ENCODE results near the gene TSEN54.

The TSEN54 gene

GRCh38 chr17:75474736-75475135, 41.6 kb upstream of the TSEN54 start:
- H3K27ac ChIP-seq (ENCODE audit: low read depth, low read length): no peak overlapping the region
- H3K36me3 ChIP-seq (ENCODE audit: control insufficient read depth, low read length): peaks cover 8% of the 10 kb centered on the region
- peaks cover 10% of the 10 kb centered on the region for H3K4me1 ChIP-seq (ENCODE audit: control insufficient read depth, low read length)
- no peak for TF ChIP-seq EZH2phosphoT487 (IDR thresholded peaks at IDR 0.05; ENCODE audit: borderline replicate concordance, low read length)
- TF ChIP-seq CTCF (IDR thresholded peaks at IDR 0.05; ENCODE audit: low read depth, low read length, poor library complexity, severe bottlenecking): no peak
- no peaks in the 10 kb centered on the region for H4K20me1 ChIP-seq (ENCODE audit: control insufficient read depth, insufficient read depth, low read depth, low read length)
- no peak overlapping the region for H3K4me3 ChIP-seq (ENCODE audit: low read length)
- H3K9me2 ChIP-seq (replicated peaks; ENCODE audit: control insufficient read depth, low read length): no peaks in the 10 kb centered on the region
- H3K4me2 ChIP-seq (ENCODE audit: low read length): no peak overlapping the region
- H3F3A ChIP-seq (ENCODE audit: control insufficient read depth, insufficient read depth): no peaks in the 10 kb centered on the region
- no peaks in the 10 kb centered on the region for H3K27me3 ChIP-seq (ENCODE audit: control insufficient read depth, low read length)
- H3K79me2 ChIP-seq (ENCODE audit: control insufficient read depth, low read length): no peaks in the 10 kb centered on the region
- H3K9me3 ChIP-seq (ENCODE audit: control insufficient read depth, insufficient read depth, low read length): no peaks in the 10 kb centered on the region

- Histone ChIP-seq H3K79me2 (ENCODE audit: control insufficient read depth, low read length) (no peaks in the 10 kb centered on the region), H3K27me3 (ENCODE audit: control insufficient read depth, low read length) (no peaks in the 10 kb centered on the region), H3K9me2 (replicated peaks; ENCODE audit: control insufficient read depth, low read length) (no peaks in the 10 kb centered on the region), H3K4me1 (ENCODE audit: control insufficient read depth, low read length) (peaks cover 10% of the 10 kb centered on the region), H3F3A (ENCODE audit: control insufficient read depth, insufficient read depth) (no peaks in the 10 kb centered on the region), H3K9me3 (ENCODE audit: control insufficient read depth, insufficient read depth, low read length) (no peaks in the 10 kb centered on the region), H4K20me1 (ENCODE audit: control insufficient read depth, insufficient read depth, low read depth, low read length) (no peaks in the 10 kb centered on the region), H3K27ac (ENCODE audit: low read depth, low read length) (no peak overlapping the region), H3K36me3 (ENCODE audit: control insufficient read depth, low read length) (peaks cover 8% of the 10 kb centered on the region), H3K4me3 (ENCODE audit: low read length) (no peak overlapping the region), H3K4me2 (ENCODE audit: low read length) (no peak overlapping the region)
- no peak for TF ChIP-seq CTCF (IDR thresholded peaks at IDR 0.05; ENCODE audit: low read depth, low read length, poor library complexity, severe bottlenecking)
- TF ChIP-seq EZH2phosphoT487 (IDR thresholded peaks at IDR 0.05; ENCODE audit: borderline replicate concordance, low read length): no peak
Observed at GRCh38 chr17:75475144-75475835, 41.0 kb upstream of the TSEN54 start.

GRCh38 chr17:75475851-75476250, 40.5 kb upstream of the TSEN54 start:
- Histone ChIP-seq H3K9me2 (replicated peaks; ENCODE audit: control insufficient read depth, low read length) (no peaks in the 10 kb centered on the region), H4K20me1 (ENCODE audit: control insufficient read depth, insufficient read depth, low read depth, low read length) (no peaks in the 10 kb centered on the region)
- no peak for TF ChIP-seq CTCF (IDR thresholded peaks at IDR 0.05; ENCODE audit: low read depth, low read length, poor library complexity, severe bottlenecking)
- TF ChIP-seq EZH2phosphoT487 (IDR thresholded peaks at IDR 0.05; ENCODE audit: borderline replicate concordance, low read length): no peak

More at GRCh38 chr17:75475851-75476250, 40.5 kb upstream of the TSEN54 start:
- Histone ChIP-seq H3K27me3 (ENCODE audit: control insufficient read depth, low read length) (no peaks in the 10 kb centered on the region), H3K4me3 (ENCODE audit: low read length) (no peak overlapping the region), H3K36me3 (ENCODE audit: control insufficient read depth, low read length) (peaks cover 8% of the 10 kb centered on the region), H3F3A (ENCODE audit: control insufficient read depth, insufficient read depth) (no peaks in the 10 kb centered on the region), H3K27ac (ENCODE audit: low read depth, low read length) (no peak overlapping the region), H3K9me3 (ENCODE audit: control insufficient read depth, insufficient read depth, low read length) (no peaks in the 10 kb centered on the region), H3K4me1 (ENCODE audit: control insufficient read depth, low read length) (peaks cover 10% of the 10 kb centered on the region), H3K4me2 (ENCODE audit: low read length) (no peak overlapping the region), H3K79me2 (ENCODE audit: control insufficient read depth, low read length) (no peaks in the 10 kb centered on the region)
